ENCODE measurements around the gene KLK13. TPM values are rescaled to one million over a fixed set of nuclear protein-coding genes. Genes with fewer than 3 reads are reported as not detected.

Gene KLK13
- total RNA-seq, 1 donor from 2014 or later: 1.5 TPM

- DNase-seq (ENCODE audit: extremely low spot score, unreplicated experiment): no peak
- Mint-ChIP-seq H3K4me1 (ENCODE audit: unreplicated experiment) (no peaks in the 10 kb centered on the region), H3K27ac (no peak overlapping the region), H3K36me3 (no peaks in the 10 kb centered on the region), H3K9me3 (no peaks in the 10 kb centered on the region), H3K4me3 (no peak overlapping the region), H3K27me3 (peaks cover 24% of the 10 kb centered on the region)
- TF ChIP-seq CTCF (conservative IDR thresholded peaks at IDR 0.05): no peak
These were observed 18.9 kb upstream of the KLK13 start for GRCh38 chr19:51083783-51084182.

- no peak for TF ChIP-seq CTCF (conservative IDR thresholded peaks at IDR 0.05)
- Mint-ChIP-seq H3K4me1 (ENCODE audit: unreplicated experiment) (no peaks in the 10 kb centered on the region), H3K36me3 (no peaks in the 10 kb centered on the region), H3K27ac (no peak overlapping the region), H3K27me3 (peaks cover 29% of the 10 kb centered on the region), H3K9me3 (no peaks in the 10 kb centered on the region), H3K4me3 (no peak overlapping the region)
- DNase-seq (ENCODE audit: extremely low spot score, unreplicated experiment): no peak
These were observed 18.3 kb upstream of the KLK13 start for GRCh38 chr19:51083181-51083580.

GRCh38 chr19:51082611-51083010, 17.7 kb upstream of the KLK13 start, which contains the start of gene KLK14:
Gene KLK14, minus strand, starts transcription at chr19:51082887. Its CDS starts 273 bp downstream, at chr19:51082614.
- no peak for DNase-seq (ENCODE audit: extremely low spot score, unreplicated experiment)
- no peak for TF ChIP-seq CTCF (conservative IDR thresholded peaks at IDR 0.05)
- H3K4me3 Mint-ChIP-seq: no peak within 1 kb of the TSS
- H3K27me3 Mint-ChIP-seq: peaks cover 29% of the 10 kb centered on the region
- H3K36me3 Mint-ChIP-seq: no peaks in the 10 kb centered on the region
- no peak within 1 kb of the TSS for H3K27ac Mint-ChIP-seq
- no peaks in the 10 kb centered on the region for H3K4me1 Mint-ChIP-seq (ENCODE audit: unreplicated experiment)
- H3K9me3 Mint-ChIP-seq: no peaks in the 10 kb centered on the region

- no peak overlapping the region for H3K27ac Mint-ChIP-seq
- peaks cover 29% of the 10 kb centered on the region for H3K27me3 Mint-ChIP-seq
- no peak for DNase-seq (ENCODE audit: extremely low spot score, unreplicated experiment)
- no peaks in the 10 kb centered on the region for H3K36me3 Mint-ChIP-seq
- no peak overlapping the region for H3K4me3 Mint-ChIP-seq
- TF ChIP-seq CTCF (conservative IDR thresholded peaks at IDR 0.05): no peak
- H3K9me3 Mint-ChIP-seq: no peaks in the 10 kb centered on the region
- no peaks in the 10 kb centered on the region for H3K4me1 Mint-ChIP-seq (ENCODE audit: unreplicated experiment)
These were observed 16.6 kb upstream of the KLK13 start for GRCh38 chr19:51081476-51081875.

- Mint-ChIP-seq H3K4me3 (no peak overlapping the region), H3K27ac (no peak overlapping the region), H3K9me3 (no peaks in the 10 kb centered on the region), H3K36me3 (no peaks in the 10 kb centered on the region), H3K27me3 (peaks cover 36% of the 10 kb centered on the region), H3K4me1 (ENCODE audit: unreplicated experiment) (no peaks in the 10 kb centered on the region)
- no peak for DNase-seq (ENCODE audit: extremely low spot score, unreplicated experiment)
- no peak for TF ChIP-seq CTCF (conservative IDR thresholded peaks at IDR 0.05)
These were observed 14.7 kb upstream of the KLK13 start for GRCh38 chr19:51079481-51080110.

Measured in type B pancreatic cell (in vitro differentiated cells).